NCI-H2227 (cell line): ENCODE data around the gene PTPRJ.

Experiments used
- DNase-seq: peaks from one replicate; lab custom pipeline; 2025; ENCODE audit not compliant: unreplicated experiment; lab: John Stamatoyannopoulos, UW

Gene PTPRJ

DNA sequence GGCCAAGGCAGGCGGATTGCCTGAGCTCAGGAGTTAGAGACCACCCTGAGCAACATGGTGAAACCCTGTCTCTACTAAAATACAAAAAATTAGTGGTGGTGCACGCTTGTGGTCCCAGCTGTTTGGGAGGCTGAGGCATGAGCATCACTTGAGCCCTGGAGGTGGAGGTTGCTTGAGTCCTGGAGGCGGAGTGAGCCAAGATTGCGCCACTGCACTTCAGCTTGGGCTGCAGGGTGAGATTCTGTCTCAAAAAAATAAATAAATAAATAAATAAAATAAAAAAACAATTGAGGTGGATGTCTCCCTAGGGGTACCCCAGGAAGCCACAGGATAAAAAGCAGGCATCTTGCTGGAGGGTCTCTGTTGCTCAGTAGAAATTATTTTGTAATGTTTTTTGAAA is 14.1 kb downstream of the PTPRJ start:
- no peak for DNase-seq

DNA sequence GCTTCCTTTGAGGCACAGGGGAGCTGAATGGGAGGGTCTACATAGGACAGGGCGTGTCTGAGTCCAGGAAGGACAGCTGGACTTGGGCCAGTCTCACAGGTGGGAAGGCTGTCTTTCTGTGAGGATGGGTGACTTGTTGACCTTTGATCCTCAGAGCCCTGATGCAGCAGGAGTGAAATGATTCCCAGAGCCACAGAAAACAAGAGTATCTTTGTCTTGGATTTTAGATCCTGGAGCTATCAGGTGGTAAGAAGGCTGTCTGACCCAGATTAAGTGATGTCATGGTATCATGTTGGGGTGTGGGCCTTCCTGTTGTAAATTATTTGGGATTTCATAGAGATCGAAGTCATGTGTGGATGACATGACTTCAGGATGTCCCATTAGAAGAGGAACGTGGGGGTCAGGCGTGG is 15.0 kb downstream of the PTPRJ start:
- DNase-seq = no peak

DNA sequence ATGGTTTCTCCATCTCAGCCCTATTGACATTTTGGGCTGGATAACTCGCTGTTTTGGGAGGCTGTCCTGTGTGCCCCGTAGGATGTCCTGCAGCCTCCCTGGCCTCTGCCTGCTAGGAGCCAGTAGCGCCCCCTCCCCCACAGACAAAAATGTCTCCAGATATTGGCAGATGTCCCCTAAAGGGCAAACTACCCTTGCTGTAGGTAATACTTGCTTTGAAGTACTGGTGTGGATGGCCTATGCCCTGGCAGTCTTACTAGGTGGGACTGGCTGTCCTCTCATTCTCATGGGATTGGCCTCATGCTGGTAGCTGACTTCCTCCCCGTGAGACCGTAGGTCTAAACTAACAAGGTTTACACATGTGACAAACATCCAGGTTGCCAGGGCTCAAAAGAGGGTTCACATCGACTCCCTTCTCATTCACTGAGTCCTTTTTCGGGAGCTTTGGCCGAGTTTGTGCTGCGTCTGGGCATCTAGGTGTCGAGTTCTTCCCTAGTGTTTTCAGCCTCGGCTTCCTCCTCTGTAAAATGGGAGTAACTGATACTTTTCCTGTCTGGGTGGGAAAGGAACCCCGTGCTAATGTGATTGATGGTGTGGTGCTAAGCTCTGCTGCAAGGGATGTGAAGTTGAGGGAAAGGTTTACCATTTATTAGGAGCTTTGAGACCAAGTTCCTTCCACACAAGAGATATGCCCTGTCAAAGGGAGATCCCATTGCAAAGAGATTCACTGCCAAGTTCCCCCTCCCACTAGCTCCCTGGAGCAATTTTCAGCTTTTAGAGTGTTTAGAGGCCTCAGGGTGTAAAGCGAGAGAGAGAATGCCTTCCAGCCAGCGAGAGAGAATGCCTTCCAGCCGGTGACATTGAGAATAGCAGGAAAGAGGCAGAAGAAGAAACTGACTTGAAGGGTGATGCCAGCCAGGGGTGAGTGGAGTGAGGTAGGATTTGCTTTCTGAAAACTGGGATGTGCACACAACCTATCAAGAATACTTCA is 17.0 kb downstream of the PTPRJ start:
- peak; percentile 33 for DNase-seq

DNA sequence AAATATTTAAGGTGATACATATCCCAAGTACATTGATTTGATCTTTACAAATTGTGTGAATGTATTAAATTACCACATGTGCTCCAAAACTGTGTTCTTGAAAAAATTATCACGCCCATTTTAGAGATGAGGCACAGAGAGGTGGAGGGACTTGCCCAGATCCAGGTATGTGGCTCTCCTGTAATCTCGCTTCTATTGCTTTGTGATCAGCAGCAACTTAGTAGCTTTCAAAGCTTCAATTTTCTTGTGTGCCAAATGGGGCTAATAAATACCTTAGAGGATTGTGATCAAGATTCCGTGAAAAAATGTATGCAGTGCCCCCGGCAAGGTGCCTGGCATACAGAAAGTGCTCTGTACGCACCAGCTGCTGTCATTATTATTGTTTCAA is 18.0 kb downstream of the PTPRJ start:
- no peak for DNase-seq

DNA sequence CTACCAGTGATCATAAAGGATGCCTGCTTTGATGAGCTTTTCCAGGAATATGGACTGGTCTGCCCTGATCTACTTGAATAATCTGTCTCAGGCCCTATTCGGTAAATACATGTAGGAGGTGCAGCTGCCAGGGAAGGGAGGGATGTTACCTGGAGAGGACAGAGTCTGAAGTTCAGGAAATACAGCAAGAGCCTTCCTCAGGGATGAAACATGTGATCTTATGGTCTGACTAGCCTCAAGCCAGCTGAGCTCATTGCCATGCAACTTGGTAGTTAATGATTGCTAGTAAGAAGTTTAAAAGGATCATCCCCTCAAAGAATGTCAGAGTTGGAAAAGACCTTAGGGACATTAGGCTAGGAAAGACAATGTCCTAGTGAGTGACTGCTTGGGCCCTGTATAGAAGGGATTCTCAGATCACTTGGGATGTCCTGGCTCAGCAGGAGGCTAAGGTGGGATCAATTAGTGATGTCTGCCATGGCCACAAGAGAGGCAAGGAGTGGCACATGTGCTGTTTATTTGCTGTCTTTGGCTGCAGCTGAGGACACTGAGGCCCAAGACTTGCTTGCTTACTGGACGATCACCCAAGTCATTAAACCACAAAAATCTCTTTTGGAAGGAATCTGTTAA is 18.5 kb downstream of the PTPRJ start:
- DNase-seq = no peak

DNA sequence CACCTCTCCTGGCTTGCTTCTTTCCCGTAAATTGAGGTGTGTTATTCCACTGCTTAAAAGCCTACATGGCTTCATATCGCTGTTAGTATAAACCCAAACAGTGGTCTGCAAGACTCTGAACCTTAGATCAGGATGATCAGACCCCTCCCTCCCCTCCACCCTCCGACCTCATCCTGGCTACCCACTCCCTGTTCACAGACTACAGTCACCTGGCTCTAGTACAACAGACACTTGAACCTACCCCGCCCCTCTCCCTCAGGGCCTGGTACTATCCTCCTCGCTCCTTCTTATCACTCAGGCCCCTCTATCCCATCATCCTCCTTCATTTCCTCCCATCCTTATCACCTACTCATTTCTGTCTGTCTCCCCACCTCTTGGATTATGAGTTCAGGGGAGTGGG is 20.1 kb downstream of the PTPRJ start:
- no peak for DNase-seq

DNA sequence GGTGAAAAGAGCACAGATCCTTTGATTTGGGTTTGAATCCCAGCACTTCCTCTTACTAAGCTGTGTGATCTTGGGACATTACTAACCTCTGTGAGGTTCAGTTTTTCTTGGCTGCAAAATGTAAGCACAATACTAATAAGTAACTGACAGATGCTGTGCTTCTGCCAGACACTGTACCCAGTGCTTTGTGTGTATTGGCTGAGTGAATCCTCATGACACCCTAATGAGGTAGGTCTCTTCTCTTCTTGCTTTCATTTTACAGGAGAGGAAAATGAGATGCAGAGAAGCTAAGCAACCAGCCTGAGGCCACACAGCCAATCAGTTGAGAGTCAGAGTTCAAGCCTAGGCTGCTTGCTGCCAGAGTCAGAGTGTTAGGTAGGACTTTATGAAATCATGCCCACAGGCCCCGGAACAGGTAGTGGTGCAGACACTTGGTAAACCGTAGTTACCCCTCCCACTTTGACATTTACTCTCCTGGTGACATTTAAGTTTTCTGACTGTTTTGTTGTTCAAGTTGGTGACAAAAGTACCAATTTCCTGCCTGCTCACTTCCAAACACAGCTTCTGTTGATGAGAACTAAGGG is 21.2 kb downstream of the PTPRJ start:
- DNase-seq = no peak

DNA sequence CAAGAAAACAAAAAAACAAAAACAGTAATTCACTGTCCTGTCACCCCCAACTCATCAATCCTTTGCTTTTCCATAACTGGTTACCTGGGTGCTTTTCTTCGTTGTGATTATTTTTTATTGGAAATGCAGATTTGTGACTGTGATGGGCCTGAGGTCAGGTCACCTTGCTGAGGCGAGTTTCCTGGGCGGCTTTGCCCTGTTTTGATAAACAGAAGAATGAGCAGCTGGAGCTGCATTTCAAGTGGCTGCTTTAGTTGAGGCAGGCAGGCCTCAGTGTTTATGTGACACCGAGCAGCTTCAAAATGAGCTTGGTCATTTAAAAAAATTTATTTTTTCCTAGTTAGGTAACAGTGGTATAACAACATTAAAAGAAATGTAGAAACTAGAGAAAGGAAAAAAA is 22.2 kb downstream of the PTPRJ start:
- no peak for DNase-seq

DNA sequence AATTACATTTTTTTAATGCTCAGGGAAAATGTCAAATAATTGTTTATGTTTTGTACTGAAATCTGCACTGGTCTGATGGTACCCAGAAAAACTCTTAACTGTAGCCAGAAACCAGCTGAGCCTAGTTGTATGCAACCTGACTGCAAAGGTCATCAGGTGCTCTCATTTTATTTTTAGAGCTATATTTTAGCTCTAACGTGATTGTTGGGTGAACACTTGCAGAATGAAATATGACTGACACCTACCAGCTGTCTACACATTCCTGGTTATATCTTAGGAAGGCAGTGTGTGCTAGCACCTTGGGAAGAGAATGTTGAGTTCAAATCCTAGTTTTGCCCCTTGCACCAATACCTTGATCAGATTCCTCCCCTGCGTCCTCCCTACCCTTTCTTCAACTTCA is 23.6 kb downstream of the PTPRJ start:
- DNase-seq = peak; percentile 42

DNA sequence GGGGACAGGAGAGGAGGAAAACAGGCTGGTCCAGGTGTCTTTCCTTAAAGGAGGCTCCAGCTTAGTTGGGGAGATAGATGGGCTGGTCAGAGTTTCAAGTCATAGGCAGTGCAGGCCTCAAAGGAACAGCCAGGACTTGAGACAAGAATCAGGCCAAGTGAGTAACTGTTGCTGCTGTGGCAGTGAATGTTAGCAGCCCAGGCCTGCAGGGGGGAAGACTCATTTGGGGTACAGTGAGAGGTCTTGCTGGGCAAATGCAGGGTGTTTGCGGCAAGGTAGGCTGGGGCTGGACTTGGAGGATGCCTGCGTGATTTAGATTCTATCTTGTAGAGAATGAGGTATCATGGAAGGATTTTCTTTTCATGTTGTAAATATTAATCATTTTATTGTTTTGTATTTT is 24.1 kb downstream of the PTPRJ start:
- DNase-seq = no peak

DNA sequence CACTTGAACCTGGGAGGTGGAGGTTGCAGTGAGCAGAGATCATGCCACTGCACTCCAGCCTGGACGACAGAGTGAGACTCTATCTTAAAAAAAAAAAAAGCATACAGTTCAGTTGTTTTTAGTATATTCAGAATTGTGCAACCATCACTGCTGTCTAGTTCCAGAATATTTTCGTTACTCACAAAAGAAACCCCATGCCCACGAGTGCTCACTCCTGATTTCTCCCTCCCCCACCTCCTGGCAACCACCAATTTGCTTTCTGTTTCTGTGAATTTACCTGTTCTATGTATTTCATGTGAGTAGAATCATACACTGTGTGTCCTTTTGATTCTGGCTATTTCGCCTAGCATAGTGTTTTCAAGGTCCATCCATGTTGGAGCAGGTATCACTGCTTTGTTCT is 24.8 kb downstream of the PTPRJ start:
- DNase-seq = no peak

DNA sequence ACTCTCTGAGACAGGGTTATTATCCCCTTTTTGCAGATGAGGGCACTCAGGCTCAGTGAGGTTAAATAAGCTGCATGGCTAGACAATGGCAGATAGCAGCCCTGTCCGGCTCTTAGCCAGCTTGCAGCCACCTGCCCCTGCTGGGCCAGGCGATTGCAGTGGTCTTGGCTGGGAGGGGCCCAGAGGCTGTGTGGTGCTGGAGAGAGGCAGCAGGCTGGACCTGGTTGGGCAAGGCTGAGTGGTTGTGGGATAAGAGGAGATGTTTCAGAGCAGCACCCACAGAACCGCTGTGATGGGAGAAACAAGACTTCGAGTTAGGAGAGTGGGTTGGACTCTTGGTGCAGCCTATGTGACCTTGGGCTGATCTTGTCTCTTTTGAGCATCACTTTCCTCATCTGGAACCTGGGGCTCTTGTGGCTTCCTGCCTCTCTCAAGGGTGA is 25.5 kb downstream of the PTPRJ start:
- DNase-seq = peak; percentile 63

DNA sequence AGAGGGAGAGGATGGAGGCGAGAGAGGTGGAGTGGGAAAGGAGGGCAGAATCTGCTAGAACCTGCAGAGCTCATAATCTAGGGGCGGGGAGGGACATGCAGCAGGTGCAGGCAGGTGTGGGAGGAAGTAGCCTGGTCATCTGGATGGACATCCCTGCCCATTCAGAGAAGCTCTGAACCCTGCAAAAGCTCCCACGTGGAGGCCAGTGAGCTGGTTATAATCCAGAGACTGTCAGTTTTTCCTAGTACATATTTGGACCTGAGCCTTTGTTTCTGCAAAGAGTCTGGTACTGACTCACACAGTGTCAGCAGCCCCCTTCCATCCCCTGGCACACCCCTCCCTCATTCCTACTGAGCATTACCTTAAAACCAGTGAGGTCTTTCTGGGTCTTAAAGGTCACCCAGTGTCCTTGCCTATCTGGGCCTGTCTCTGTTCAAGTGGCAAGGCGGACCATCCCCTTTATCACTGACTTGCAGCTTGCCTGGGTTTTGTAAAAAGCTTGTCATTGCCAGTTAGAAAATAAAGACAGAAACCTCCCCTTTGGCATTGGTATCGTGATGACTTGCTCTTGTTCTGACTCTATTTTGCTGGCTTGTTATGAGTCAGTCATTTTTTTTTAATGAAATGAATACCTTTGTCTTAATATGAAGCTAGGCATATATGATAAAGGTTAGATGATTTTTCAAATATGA is 26.1 kb downstream of the PTPRJ start:
- DNase-seq = no peak

DNA sequence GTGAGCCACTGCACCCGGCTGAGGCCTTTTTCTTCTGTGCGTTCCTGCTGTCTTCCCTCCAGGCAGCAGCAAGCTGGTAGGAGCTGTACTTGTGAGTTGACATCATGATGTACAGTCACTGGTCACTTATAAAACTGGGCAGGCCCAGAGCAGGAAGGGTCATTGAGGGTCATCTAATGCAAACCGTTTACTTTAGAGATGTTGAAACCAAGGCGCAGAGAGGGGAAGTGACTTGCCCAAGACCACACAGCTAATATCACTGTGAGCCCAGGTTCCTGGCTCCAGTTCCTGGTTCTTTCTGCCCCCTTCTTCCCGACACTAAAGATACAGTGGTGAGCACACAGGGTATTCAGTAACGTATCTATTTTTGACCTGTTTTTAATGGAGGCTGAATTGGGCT is 27.3 kb downstream of the PTPRJ start:
- no peak for DNase-seq

DNA sequence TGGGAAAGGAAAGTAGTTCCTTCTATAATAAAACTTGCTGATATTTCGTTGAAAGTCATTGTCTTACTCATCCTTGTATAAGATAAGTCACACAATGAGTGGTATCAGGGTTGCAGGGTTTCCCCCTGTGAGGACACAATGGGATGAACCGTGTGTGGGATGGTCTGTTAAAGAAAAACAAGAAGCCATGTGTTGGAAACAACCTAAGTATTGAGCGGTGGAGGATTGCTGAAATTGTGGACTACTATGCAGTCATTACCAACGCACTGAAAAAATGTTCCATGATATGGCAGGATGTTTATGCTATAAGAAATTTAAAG is 28.6 kb downstream of the PTPRJ start:
- DNase-seq = no peak

DNA sequence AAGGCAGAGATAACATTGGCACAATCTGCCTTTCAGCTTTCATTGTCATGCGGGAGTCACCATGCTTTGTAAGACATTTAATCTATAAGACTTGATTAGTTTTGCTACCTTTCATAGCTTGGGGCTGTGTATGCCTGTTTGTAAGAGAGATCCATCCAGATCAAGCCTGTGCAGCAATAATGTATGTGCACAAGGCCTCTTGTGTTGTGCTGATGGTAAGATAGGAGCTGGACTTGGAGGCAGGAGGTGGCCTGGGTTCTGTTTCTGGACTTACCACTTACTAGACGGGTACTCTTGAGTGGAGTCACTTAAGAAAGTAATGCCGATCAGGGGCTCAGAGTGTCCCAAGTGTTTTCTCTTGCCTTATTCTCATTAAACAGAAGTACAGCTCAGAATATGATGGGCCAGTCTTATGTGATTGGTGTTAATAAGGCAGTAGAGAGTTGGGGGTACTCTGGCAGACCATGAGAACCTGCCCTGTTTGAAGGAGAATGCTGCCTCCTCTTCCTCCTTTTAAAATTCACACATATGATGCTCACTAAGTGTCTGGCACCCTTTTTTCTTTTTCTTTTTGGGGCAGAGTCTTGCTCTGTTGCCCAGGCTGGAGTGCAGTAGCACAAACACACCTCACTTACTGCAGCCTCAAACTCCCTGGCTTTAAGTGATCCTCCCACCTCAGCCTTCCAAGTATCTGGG is 30.9 kb downstream of the PTPRJ start:
- no peak for DNase-seq

DNA sequence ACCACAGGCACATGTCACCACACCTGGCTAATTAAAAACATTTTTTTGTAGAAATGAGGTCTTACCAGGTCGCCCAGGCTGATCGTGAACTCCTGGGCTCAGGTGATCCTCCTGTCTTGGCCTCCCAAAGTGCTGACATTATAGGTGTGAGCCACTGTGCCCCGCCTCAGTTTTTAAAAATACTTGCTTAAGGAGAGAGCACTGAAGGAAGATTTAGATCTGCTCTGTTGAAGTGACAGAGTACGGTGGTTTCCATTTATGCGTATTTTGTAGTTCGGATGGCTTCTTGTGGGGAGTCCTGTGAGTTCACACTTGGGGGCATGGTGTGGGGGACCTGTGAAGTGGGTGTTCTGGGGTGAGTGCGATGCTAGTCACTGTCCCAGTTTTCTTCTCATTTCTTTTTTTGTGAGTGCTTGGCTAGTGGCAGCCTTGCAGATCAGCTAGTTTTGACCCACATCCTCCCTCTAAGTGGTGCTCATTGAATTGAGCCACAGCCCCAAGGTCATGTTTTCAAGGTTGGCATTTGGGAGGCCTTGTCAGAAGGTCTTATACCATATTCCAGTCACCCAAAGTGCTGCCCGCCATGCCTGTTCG is 31.5 kb downstream of the PTPRJ start:
- DNase-seq = no peak

DNA sequence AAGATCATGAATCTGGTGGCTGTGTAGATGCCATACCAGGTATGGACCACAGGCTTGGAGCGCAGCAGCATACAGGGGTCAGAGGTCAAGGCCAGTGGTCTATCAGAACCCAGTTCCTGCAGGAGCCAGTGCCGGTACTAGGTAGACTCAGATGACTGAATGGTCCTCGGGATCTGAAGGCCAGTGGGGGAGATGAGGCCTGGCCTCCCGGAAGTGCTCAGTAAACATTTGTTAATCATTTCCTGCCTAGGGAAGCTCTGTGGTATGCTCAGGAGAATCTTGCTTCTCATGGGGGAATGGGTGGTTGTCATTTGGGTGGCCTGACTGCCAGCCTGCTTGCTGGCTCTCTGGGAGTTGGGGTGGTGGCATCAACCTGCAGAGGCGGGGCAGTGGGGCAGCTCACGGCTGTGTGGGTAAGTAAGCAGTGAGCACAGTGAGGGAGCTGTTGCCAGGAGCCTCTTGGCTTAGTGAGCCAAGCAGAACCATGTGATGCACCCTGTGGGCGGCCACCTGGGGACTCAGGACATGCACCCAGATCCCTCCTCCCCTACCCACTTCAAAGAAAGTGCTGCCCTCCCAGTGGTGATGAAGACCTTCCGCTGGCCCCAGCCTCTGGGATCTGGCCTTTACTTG is 33.0 kb downstream of the PTPRJ start:
- no peak for DNase-seq

DNA sequence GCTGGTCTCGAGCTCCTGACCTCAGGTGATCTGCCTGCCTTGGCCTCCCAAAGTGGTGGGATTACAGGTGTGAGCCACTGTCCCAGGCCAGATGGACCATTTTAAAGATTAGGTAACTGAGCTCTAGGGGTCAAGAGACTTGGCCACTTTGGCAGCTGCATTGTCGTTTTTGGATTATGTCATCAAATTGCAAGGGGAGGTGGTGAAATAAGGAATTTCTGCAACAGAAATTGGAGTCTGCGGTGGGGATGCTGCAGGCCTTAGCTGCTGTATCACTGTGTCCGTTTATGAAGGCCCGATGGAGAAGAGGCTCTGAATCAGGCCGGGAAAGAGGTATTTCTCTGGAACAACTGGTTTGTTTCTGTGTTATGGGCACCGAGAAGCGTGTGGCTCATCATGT is 34.6 kb downstream of the PTPRJ start:
- DNase-seq = no peak
